HG03439 (cell line): ENCODE data around the gene WDR36.

ENCODE experiments used
- ATAC-seq: cut with Tn5 transposase; IDR thresholded peaks from one replicate; pipeline ENCODE4 v1.9.1; 2021; ENCODE audit warnings: mild to moderate bottlenecking, moderate library complexity; ENCODE audit not compliant: unreplicated experiment

The WDR36 gene

GRCh38 chr5:111099058-111099778 lies 7.1 kb downstream of the WDR36 start:
- ATAC-seq: no peak

GRCh38 chr5:111106320-111106948 lies 14.3 kb downstream of the WDR36 start:
- no peak for ATAC-seq

GRCh38 chr5:111107371-111107770 lies 15.2 kb downstream of the WDR36 start:
- no peak for ATAC-seq

GRCh38 chr5:111111956-111112355 lies 19.8 kb downstream of the WDR36 start:
- ATAC-seq: no peak

- ATAC-seq: no peak
These were observed 21.5 kb downstream of the WDR36 start for GRCh38 chr5:111113678-111114077.

GRCh38 chr5:111115229-111115628 lies 23.1 kb downstream of the WDR36 start:
- ATAC-seq: no peak

- ATAC-seq: no peak
These were observed 24.4 kb downstream of the WDR36 start for GRCh38 chr5:111116550-111116949.

- no peak for ATAC-seq
These were observed 25.0 kb downstream of the WDR36 start for GRCh38 chr5:111117136-111117535.

GRCh38 chr5:111119221-111119620 lies 27.1 kb downstream of the WDR36 start:
- no peak for ATAC-seq

- no peak for ATAC-seq
These were observed 27.7 kb downstream of the WDR36 start for GRCh38 chr5:111119856-111120255.

- no peak for ATAC-seq
These were observed 28.8 kb downstream of the WDR36 start for GRCh38 chr5:111120911-111121310.

- no peak for ATAC-seq
These were observed 29.8 kb downstream of the WDR36 start for GRCh38 chr5:111121926-111122325.

- no peak for ATAC-seq
These were observed 30.2 kb downstream of the WDR36 start for GRCh38 chr5:111122398-111122797.

GRCh38 chr5:111124793-111125192 lies 32.6 kb downstream of the WDR36 start:
- no peak for ATAC-seq

GRCh38 chr5:111126896-111127295 lies 34.7 kb downstream of the WDR36 start:
- no peak for ATAC-seq

GRCh38 chr5:111127453-111128195 lies 35.5 kb downstream of the WDR36 start:
- ATAC-seq: no peak

- ATAC-seq: no peak
These were observed 37.8 kb downstream of the WDR36 start for GRCh38 chr5:111129938-111130337.

GRCh38 chr5:111131356-111131755 lies 39.2 kb downstream of the WDR36 start:
- no peak for ATAC-seq

GRCh38 chr5:111132076-111132475 lies 39.9 kb downstream of the WDR36 start:
- ATAC-seq: no peak

GRCh38 chr5:111132731-111133435 lies 40.7 kb downstream of the WDR36 start:
- no peak for ATAC-seq

GRCh38 chr5:111133436-111133751 lies 41.2 kb downstream of the WDR36 start:
- no peak for ATAC-seq

- no peak for ATAC-seq
These were observed 41.9 kb downstream of the WDR36 start for GRCh38 chr5:111134087-111134486.
